ENCODE measurements around the gene ESRRB.

DNA sequence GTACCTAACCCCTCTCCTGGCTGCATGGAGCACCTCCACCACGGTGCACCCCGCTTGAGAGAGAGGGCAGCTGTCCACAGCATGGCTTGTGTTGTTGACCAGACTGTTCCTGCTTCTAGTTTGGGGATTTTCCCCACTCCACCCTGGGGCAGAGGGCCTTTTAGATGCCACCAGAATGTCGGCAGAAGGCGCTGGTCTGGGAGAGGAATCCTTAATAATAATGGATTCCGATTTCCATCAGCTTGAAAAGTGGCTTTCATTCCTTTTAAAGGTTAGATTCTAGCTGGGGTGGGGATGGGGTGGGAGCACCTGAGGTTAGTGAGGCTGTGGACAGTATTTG is 1.8 kb downstream of the ESRRB start:
- TF ChIP-seq, protein P1, sequence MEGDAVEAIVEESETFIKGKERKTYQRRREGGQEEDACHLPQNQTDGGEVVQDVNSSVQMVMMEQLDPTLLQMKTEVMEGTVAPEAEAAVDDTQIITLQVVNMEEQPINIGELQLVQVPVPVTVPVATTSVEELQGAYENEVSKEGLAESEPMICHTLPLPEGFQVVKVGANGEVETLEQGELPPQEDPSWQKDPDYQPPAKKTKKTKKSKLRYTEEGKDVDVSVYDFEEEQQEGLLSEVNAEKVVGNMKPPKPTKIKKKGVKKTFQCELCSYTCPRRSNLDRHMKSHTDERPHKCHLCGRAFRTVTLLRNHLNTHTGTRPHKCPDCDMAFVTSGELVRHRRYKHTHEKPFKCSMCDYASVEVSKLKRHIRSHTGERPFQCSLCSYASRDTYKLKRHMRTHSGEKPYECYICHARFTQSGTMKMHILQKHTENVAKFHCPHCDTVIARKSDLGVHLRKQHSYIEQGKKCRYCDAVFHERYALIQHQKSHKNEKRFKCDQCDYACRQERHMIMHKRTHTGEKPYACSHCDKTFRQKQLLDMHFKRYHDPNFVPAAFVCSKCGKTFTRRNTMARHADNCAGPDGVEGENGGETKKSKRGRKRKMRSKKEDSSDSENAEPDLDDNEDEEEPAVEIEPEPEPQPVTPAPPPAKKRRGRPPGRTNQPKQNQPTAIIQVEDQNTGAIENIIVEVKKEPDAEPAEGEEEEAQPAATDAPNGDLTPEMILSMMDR (conservative IDR thresholded peaks at IDR 0.05; ENCODE audit: low read length) = no peak
- TF ChIP-seq EZH2phosphoT487 (IDR thresholded peaks at IDR 0.05; ENCODE audit: borderline replicate concordance, low read depth, low read length) = no peak
